Stimulated activated CD8-positive, alpha-beta memory T cell treated with anti-CD3 and anti-CD28 coated beads, Interleukin-12 subunit alpha, Interleukin-12 subunit beta, amount 100 ng/mL, for 1 hour (primary cell): ENCODE data around the gene DCLK2.

Source experiments
- DNase-seq: peaks from one replicate; pipeline ENCODE4 v3.0.0-alpha.2; 2020; ENCODE audit warnings: low read depth

DCLK2 gene

DNA sequence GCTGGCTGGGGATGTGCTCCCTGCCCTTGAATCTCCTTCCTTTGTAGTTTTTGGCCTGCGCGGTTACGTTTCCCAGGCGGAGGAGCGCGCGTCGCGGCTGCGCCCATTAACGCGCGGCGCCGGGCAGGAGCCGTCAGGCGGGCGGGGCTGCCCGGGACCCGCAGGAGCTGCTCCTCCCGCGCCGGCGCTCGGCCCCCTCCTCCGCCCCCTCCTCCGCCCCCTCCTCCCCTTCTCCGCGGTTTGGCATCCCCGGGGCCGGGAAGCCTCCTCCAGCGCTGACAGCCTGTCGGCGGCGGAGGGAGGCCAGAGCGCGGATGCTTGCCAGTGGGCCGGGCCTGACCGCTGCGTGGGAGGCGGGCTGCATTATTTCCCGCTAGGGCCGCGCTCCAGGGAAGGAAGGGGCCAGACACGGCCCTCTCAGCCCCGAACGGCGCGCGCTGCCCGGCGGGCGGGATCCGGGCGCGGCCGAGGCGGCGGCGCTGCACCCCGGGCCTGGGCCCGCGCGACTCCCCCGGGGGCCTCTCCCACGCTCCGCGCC lies at the start of gene DCLK2:
TSS of gene DCLK2 (plus strand) at position 405 of the 538 bp plus-strand sequence. CDS start 583 bp downstream, outside the sequence.
- no peak for DNase-seq

DNA sequence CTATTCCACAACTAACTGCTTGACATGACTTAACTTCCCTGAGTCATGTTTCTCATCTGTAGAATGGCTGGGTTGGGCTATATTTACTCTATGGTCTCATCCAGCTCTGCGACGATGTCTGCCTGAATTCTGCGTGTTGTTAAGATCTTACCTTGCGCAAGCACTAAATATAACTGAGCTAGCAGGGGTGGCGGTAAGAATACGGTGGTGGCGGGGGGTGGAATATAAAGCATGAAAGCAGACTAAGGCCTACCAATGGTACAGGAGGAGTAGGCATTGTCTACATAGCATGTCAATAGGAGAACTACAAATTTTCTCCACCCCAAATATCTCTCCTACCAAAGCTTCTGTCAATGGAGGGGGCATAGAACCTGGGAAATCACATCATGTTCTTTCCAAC lies 45.7 kb upstream of the DCLK2 start:
- no peak for DNase-seq

DNA sequence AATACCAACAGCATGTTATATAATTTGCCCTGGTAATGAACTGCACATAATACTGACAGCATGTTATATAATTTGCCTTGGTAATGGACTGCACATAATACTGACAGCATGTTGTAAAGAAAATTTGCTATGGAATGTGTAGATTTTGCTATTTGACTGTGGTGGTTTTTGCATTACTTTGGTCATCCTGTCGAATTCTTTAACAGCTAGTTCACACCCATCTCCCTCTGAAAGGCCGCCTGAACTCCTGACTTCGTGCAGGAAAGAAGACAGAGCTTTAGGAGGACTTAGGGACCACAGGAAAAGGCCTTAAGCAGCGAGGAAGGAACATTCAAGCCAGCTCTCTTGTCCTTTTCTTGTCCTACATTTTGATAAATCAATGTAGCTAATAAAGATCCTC lies 45.2 kb upstream of the DCLK2 start:
- no peak for DNase-seq

DNA sequence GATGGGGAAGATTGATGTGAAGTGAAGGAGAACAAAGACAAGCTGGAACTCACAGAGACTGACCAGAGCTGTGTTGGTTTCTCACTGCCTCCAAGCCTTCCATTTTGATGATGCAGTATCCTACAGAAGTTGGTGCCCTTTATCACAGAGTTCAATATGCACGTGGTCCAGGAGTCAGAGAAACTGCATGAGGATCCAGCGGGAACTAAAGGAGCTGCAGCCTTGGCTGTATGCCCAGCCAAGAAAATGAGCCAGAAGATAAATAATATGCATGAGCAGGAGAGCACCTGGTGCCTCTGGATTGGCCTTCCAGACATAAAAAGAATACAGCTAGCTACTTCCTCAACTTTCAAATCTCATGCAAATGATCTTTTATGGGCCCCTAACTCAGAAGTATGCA lies 44.3 kb upstream of the DCLK2 start:
- DNase-seq = no peak

DNA sequence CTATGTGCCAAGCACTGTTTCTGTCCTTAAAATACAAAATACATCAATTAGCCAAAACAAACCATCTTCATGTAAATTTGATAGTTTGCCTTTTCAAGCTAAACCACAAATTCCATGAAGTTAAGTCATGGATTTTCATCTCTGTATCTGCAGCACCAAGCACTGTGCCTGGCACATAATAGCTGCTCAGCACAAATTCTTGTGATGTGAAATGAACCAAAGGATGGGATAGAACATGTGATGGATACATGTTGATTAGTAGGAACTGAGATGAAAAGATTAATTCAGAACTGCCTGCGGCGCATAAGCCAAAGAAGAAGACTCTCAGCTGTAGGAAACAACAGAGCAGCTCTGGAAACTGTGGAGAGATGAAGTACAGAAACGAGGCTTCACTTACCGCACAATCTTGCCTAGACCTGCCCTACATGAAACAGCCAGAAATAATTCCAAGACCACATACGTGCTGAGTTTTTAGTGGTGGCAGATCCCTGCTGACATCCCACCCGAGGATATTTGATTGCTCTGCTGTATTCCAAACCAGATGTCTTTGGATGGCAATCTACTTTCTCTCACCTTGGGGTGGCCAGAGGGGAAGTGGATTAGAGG lies 40.9 kb upstream of the DCLK2 start:
- no peak for DNase-seq

DNA sequence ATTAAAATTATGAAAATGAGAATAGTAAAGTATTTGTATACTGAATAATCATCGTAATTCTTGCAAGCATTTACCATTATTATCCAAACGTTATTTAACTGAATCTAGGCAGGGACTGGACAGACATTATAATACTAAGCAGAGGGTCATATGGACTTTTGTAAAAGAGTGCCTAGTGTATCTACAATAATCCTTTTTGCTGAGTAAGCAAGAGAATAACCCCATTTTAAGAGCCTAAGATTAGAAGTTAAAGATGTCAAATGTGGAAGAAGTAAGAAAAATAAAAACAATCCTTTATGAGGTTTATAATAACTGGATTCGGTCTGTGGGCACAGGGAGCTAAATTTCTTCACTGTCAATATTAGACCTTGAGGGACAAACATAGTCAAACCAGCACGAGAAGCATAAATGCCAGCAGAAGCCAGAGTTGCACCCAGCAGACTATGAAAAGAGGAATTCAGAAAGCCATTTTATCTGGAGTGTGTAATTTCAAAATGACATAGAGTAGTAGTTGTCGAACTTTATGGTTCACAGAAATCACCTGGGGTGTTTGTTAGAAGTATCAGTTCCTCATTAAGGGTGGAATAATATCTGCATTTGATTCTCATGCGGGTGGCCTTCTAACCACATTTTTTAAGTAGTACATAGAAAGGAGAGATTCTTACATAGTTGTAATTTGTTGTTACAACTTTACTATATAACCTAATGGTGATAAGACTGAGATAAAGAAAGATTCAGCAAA lies 39.7 kb upstream of the DCLK2 start:
- DNase-seq = no peak

DNA sequence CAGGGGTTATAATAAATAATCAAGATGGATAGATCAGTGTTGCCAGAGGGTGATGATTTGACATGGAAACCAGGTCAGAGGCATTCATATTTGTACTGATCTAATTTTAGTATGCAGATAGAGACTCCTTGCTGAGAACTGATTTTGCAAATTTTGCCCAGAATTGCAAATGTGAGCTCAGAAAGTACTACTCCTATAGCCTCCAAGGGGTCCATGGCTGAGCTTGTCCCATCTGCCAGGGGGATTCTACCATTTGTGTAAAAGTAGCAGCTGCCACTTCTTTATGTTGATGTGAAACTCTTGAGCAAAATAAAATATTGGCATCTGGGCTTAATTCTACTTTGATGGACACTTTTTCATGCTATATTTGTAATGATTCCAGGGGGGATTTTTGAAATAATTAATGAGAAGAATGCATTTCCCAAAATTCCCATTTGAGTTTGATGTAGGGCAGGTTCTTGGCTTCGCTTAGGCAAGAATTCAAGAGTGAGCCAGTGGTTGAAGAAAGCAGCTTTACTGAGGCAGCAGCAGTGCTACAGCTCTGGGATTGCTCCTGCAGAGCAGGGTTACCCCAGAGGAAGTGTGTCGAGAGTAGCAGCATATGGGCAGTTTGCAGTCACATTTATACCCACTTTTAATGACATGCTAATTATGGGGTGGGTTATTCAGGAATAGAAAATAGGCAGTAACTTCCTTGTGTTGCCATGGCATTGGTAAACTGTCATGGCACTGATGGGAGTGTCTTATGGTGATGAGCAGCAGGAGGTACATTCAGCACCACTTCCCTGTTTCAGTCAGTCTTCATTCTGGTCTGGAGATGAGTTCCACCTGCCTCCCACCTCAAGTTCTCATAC lies 38.7 kb upstream of the DCLK2 start:
- DNase-seq = no peak

DNA sequence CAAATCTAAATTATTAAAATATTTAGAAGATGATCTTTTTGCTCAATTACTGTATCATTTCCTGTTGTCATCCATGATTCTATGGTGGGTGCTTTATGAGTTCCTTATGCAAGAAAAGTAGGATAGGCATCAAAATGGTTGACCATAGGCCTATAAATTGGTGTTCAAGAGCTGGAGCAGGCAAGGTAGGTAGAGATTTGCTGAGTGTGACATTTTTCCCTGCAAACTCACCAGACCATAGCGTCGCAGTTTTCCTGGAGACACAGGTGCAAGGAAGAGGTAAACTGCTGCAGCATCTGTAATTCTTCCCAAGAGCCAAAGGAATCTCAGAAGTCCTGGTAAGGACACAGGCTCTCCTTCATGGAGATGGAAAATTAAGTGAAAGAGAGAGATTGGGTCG lies 33.7 kb upstream of the DCLK2 start:
- no peak for DNase-seq

DNA sequence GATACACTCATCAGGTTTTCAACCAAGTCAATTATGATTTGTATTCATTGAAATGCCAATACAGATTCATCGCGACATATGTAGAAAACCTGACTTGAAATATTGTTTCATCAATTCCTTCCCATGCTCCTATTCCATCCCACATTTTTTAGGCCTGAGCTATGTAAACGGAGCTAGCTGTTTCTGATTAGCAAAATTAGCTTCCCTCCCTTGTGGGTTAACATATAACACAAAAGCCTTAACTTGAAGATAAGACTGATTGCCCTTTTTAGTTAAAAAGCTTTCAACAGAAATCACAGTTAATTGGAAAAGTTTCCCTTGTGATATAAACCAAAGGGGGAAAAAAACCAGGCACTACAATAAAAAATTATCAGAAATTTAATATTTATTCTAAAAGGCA lies 32.8 kb upstream of the DCLK2 start:
- DNase-seq = no peak

DNA sequence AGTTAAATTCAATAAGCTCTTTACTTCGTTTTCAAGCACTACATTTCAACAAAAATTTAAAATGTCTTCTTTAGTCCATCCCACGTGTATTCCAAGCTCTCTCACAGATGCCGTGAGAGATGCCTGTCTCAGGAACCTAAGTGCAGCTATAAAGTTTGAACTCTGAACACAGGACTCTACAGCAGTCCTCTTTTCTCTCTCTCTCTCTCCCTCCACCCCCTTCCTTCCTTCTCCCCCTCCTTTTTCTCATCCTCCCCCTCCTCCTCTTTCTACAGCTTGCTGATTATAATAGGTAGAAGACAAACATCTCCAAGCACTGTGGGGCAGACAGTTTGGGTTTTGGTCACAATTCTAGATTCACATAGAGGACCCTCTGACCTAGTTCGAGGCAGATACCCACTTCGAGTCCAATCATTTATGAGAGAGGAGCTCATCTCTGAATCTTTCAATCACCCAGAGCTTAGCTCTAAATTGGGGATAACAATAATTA lies 31.5 kb upstream of the DCLK2 start:
- DNase-seq = no peak

DNA sequence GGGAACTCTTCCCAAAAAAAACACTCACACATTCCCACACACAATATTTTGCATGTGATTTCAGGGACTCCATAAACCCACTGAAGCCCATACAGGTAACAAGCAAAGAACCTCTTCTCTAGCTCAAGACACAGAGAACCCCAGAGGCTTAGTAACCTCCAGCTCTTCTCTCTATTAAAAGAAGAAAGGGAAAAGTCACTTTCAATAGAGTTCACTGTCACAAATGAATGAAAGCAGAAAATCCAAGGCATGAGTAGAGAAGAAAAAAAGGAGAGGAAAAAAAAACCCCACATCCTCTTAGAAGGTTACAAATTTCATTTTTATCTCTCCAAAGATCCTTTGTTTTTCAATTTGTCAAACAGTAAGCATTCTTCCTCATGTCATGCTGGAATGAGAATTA lies 30.7 kb upstream of the DCLK2 start:
- no peak for DNase-seq

DNA sequence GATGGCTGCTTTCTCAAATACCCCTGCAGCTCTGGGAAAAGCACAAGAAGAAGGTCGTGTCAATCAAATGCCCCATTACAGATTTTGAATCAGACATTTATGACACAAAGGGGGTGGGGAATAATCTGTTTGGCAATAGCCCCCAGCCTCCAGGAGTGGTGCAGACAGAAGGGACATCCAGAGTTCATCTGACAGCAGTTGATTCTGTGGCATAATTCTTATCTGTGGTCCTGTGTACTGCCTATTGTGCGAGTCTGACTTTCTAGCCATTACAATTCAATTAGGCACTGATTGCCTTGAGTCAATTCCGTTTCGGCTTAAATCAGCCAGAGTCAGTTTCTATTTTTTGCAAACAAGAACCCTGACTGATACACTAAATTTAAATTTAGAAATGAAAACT lies 28.6 kb upstream of the DCLK2 start:
- no peak for DNase-seq

DNA sequence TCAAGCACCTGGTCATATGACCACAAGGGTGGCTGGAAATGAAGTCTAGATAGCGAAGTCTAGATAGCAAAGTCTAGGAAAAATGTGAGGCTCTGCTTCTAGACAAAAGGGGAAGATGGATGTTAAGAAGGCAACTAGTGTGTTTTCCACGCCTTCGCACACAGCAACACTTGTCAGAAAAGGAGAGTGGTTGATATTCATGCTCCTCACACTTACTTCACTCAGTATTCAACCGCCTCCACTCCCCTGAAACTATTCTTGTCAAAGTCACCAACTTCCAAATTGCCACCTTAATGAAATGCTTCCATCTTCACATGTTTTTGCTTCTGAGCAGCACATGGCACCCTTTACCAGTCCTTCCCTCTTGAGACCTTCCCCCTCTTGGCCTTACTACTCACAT lies 27.7 kb upstream of the DCLK2 start:
- no peak for DNase-seq

DNA sequence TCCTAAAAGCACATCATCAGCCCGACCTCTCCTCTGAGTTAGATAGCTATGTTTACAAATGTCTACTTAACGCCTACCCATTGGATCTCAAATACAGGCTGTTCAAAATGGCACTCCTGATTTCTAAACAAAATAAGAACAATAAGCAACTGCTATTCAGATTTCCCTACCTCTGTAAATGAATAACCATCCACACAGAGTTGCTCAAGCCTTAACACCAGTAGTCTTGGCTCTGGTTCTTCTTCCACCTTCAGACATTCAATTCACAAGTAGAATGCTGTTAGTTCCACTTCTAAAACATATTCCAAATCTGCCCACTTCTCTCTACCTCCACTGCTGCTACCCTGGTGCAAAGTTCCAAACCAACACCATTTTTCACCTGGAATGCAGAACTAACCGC lies 27.1 kb upstream of the DCLK2 start:
- DNase-seq = no peak

DNA sequence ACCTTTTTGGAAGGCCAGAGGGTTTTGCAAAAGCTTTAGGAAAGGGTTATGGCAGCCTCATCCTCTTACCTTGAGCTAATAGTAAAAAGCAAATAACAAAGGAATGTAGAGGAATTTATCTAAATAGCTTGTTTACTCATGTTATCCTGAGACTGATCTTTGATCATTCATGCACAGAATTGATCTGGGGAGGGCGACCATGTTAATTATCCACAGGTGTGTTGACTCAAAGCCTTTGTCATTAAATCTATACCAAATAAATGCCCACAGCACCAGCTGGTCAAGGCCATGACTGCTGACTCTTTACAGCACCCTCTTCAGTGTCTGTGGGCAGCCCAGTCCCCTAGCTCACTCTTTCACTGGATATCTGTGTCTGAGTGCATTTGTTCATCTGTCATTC lies 22.8 kb upstream of the DCLK2 start:
- DNase-seq = no peak

DNA sequence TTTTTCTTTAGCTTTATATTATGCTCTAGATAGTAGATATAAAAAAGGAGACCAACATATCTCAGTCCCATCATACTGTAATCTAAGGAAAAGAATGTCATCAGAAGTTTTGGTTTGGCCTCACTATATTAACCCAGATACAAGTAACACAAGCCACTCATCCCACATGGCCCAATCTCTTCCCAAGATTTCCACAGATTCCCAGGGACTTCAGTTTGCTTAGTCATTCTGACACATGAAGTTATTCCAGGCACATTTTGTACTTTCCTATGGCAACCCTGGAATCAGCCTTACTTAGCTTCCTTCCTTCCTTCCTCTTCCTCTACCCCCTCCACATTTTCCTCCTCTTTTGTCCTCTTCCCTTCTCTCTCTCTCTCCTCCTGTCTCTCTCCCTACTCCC lies 21.7 kb upstream of the DCLK2 start:
- DNase-seq = no peak

DNA sequence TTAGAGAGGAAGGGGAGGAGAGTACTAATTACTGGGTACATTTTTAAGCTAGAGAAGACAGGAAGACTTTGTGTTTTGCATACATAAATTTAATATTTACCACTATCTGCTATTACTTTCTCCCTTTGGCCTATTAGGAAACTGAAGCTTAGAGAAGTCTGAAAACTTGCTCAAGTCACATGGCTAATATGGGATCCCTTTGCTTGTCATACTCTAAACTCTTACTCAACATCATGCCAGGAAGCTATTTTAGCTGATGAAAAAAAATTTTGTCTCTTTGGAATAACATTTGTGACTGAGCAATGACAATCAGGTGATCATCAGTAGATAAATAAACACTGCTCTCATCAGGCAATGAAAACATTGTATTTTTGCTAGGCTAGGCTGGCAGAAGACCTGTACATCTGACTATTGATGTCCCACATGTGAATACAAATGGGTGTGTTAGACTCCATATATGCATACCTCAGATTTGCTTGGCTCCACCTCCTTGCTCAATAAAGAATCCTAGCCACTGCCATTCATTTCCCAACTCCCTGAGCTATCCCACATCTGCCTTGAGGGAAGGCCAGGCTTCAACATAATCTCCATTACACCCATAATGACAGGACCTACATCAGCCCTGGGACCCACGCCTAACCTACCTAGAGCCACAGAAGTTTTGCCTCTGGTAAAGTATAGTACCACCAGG lies 17.0 kb upstream of the DCLK2 start:
- no peak for DNase-seq

DNA sequence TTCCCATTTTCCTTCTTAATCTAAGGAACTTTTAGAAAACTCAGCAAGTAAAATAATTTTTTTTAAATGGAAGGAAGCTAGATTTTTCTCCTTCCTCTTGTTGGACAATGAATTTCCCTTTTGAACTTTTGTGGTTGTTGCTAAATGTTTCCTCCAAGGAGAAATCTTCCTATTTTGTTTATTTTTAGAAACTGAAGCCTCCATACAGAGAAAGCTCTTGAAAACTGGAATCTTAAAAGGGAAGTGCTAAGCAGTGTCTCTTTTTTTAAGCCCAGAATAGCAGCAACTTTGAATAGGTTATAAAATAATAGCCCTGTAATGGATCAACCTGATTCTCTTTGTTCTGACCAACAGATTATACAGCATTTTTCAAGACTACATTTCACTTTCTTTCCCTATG lies 15.1 kb upstream of the DCLK2 start:
- DNase-seq = no peak

DNA sequence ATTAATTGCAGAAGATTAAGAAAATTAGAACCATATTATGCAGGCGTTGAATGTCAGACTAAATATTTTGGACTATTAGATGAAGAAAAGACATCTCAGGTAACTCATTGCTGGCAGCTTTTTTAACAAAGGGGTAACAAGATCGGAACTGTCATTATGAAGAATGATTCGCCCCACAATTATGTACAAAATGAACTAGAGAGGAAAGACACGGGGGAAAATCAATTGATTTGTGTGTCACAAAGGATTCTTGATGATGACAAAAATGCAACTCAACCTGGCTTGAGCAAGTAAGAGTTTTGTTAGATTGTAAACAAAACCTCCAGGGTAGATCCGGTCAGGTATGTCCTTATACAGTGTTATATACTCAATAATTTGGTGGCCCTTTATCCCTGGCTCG lies 12.5 kb upstream of the DCLK2 start:
- DNase-seq = no peak

DNA sequence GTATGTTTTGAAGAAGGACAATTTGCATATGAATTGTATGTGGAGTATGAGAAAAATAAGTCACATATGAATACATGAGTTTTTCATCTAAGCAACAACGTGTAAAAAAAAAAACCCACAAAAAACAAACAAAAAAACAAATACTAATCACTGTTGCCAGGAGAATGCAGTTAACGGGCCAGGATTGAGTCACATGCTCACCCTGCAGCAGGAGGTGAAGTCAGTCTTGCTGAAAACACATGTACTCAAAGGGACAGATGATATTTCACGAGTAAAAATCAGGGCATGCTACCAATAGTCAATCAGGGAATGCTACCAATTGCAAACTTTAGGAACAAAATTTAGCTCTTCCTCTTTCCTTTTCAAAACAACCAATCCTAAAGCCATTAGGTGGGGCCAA lies 10.4 kb upstream of the DCLK2 start:
- no peak for DNase-seq

DNA sequence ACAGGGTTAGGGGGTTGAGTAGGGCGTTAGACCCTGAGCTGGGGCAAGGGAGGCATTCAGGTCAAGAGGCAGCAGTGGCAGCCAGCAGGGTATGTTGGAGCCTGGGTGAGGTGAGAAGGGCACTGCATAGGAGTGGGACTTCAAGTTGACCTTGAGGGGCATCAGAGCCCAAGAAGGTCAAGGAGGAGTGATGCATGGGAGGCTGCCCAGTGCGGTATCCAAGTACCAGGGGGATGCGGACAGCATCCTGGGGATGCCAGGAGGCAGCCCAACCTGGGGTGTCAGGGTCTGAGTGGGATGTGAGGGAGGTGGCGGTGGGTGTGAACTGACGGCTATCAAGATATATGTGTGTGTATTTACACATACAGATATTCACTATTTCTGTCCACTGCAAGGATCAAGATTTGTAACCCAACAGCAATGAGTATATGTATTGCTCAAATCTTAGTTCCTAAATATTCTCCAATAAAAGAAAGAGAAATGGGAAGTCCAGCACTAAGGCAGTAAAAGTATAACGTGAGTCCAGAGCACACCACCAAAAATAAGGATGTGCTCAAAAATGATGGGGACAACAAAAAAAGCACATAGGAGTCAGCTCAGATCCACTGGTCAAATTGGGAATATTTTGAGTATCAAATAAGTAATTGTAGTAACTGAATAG lies 9.8 kb upstream of the DCLK2 start:
- no peak for DNase-seq

DNA sequence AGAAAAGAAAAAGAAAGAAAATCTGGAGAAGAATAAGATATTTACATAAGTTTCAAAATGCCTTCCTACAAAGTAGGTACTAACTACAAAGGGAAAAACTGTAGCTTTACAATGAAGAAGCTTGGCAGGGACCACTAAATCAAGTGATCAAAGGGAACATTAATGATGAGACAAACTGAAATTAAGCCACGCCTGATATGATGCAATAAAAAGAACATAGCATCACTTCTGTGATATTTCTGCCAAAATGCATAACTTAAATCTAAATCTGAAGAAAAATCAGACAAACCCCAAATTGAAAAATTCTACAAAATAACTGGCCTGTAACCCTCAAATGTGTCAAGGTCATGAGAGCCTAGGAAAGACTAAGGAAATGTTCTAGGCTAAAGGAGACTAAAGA lies 8.9 kb upstream of the DCLK2 start:
- DNase-seq = no peak
